ENCODE data around the gene TRIP11.

- TF ChIP-seq GATA2 (IDR thresholded peaks at IDR 0.05; ENCODE audit: low read depth, low read length) (no peak), GATA3 (IDR thresholded peaks at IDR 0.05; ENCODE audit: low read depth, low read length) (no peak)
These were observed 30.3 kb downstream of the TRIP11 start for GRCh38 chr14:92009604-92010003.

All from SH-SY5Y (cell line).